ENCODE data around the gene RFX4. TPM values are rescaled to one million over a fixed set of nuclear protein-coding genes. Genes with fewer than 3 reads are reported as not detected.

The RFX4 gene
- total RNA-seq (2022): 0.27 TPM in 1 of 2 replicates, not detected in the other
- percentile 8 among the genes with signal in this experiment for Bru-seq, nascent RNA
- BruChase-seq, experiment 1, labeled RNA remaining after a 6-hour chase: percentile 3 among the genes with signal in this experiment
- BruChase-seq, experiment 2, labeled RNA remaining after a 2-hour chase: percentile 5 among the genes with signal in this experiment
- long read RNA-seq: 0 reads

GRCh38 chr12:106582641-106583230 lies at the start of gene RFX4:
Gene RFX4, plus strand, starts transcription at chr12:106583004. Its CDS starts 317 bp downstream, at chr12:106583321.
- DNase-seq: no peak
- intact Hi-C loops (cut with micrococcal nuclease; ENCODE audit: unreplicated experiment): loop anchor here (5.0 kb wide), 2 partner anchors 185 to 260 kb away; no protein-coding TSS in a partner anchor
- H3K4me1 Mint-ChIP-seq (ENCODE audit: low read depth, unreplicated experiment): peaks cover 26% of the 10 kb centered on the region
- TF ChIP-seq CTCF (IDR thresholded peaks at IDR 0.05; ENCODE audit: unreplicated experiment): no peak
- H3K27ac Mint-ChIP-seq (ENCODE audit: unreplicated experiment): no peak within 1 kb of the TSS
- peak within 1 kb of the TSS; percentile 72 for H3K4me3 Mint-ChIP-seq (ENCODE audit: low read depth, unreplicated experiment)
- CTCF ChIA-PET: interaction anchor here (0.7 to 0.8 kb wide), 2 partner anchors 158 to 292 kb away, joined by 3 read pairs; no protein-coding TSS in a partner anchor
- H3K27me3 Mint-ChIP-seq (ENCODE audit: unreplicated experiment): peaks cover 94% of the 10 kb centered on the region
- no peaks in the 10 kb centered on the region for H3K9me3 Mint-ChIP-seq (ENCODE audit: low read depth, unreplicated experiment)
- peaks cover 6% of the 10 kb centered on the region for H3K36me3 Mint-ChIP-seq (ENCODE audit: insufficient read depth, unreplicated experiment)
- BruUV-seq (replicated peaks): no TSS peak

- Mint-ChIP-seq H3K4me3 (ENCODE audit: low read depth, unreplicated experiment) (no peak overlapping the region), H3K27ac (ENCODE audit: unreplicated experiment) (no peak overlapping the region), H3K9me3 (ENCODE audit: low read depth, unreplicated experiment) (peaks cover 11% of the 10 kb centered on the region), H3K27me3 (ENCODE audit: unreplicated experiment) (no peaks in the 10 kb centered on the region), H3K4me1 (ENCODE audit: low read depth, unreplicated experiment) (no peaks in the 10 kb centered on the region), H3K36me3 (ENCODE audit: insufficient read depth, unreplicated experiment) (no peaks in the 10 kb centered on the region)
- no TSS peak for BruUV-seq (replicated peaks)
- intact Hi-C loops (cut with micrococcal nuclease; ENCODE audit: unreplicated experiment): no loop called here
- no peak for TF ChIP-seq CTCF (IDR thresholded peaks at IDR 0.05; ENCODE audit: unreplicated experiment)
- CTCF ChIA-PET: no interaction called here
- no peak for DNase-seq
Measured at GRCh38 chr12:106541201-106541600, 41.6 kb upstream of the RFX4 start.

DNA sequence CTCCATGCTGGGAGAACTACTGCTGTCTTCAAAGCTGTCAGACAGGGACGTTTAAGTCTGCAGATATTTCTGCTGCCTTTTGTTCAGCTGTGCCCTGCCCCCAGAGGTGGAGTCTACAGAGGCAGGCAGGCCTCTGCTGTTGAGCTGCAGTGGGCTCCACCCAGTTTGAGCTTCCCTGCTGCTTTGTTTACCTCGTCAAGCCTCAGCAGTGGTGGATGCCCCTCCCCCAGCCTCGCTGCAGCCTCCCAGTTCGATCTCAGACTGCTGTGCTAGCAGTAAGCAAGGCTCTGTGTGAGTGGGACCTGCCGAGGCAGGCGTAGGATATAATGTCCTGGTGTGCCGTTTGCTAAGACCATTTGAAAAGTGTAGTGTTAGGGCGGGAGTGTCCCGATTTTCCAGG lies 31.4 kb upstream of the RFX4 start:
- no TSS peak for BruUV-seq (replicated peaks)
- Mint-ChIP-seq H3K9me3 (ENCODE audit: low read depth, unreplicated experiment) (peaks cover 8% of the 10 kb centered on the region), H3K36me3 (ENCODE audit: insufficient read depth, unreplicated experiment) (no peaks in the 10 kb centered on the region), H3K4me3 (ENCODE audit: low read depth, unreplicated experiment) (no peak overlapping the region), H3K4me1 (ENCODE audit: low read depth, unreplicated experiment) (no peaks in the 10 kb centered on the region), H3K27ac (ENCODE audit: unreplicated experiment) (no peak overlapping the region), H3K27me3 (ENCODE audit: unreplicated experiment) (peaks cover 31% of the 10 kb centered on the region)
- no peak for DNase-seq
- CTCF ChIA-PET: no interaction called here
- intact Hi-C loops (cut with micrococcal nuclease; ENCODE audit: unreplicated experiment): no loop called here
- TF ChIP-seq CTCF (IDR thresholded peaks at IDR 0.05; ENCODE audit: unreplicated experiment): no peak

- DNase-seq: no peak
- BruUV-seq (replicated peaks): no TSS peak
- CTCF ChIA-PET: no interaction called here
- H3K4me3 Mint-ChIP-seq (ENCODE audit: low read depth, unreplicated experiment): no peak overlapping the region
- H3K4me1 Mint-ChIP-seq (ENCODE audit: low read depth, unreplicated experiment): no peaks in the 10 kb centered on the region
- peaks cover 31% of the 10 kb centered on the region for H3K27me3 Mint-ChIP-seq (ENCODE audit: unreplicated experiment)
- no peaks in the 10 kb centered on the region for H3K36me3 Mint-ChIP-seq (ENCODE audit: insufficient read depth, unreplicated experiment)
- TF ChIP-seq CTCF (IDR thresholded peaks at IDR 0.05; ENCODE audit: unreplicated experiment): no peak
- peaks cover 8% of the 10 kb centered on the region for H3K9me3 Mint-ChIP-seq (ENCODE audit: low read depth, unreplicated experiment)
- intact Hi-C loops (cut with micrococcal nuclease; ENCODE audit: unreplicated experiment): no loop called here
- H3K27ac Mint-ChIP-seq (ENCODE audit: unreplicated experiment): no peak overlapping the region
Measured at GRCh38 chr12:106552228-106552627, 30.6 kb upstream of the RFX4 start.

Data from Calu3 (cell line).